Stomach (tissue), 9 donors: ENCODE measurements around the gene CIBAR2. TPM values are rescaled to one million over a fixed set of nuclear protein-coding genes. Genes with fewer than 3 reads are reported as not detected.

Source experiments
- DNase-seq, 2 donors: peaks; one replicate each; pipeline versions ENCODE4 v3.0.0 to v3.0.0-alpha.2; 2013 to 2019
- H3K27ac ChIP-seq, 5 donors: fragments of 200-600 bp in 4 of 5; sonication (generic) in 4 of 5; one replicate each; pipeline ENCODE4 v1.5.1; 2013 to 2019; ENCODE audit warnings: mild to moderate bottlenecking in 1 of 5, moderate library complexity in 1 of 5
- H3K27me3 ChIP-seq, 3 donors: fragments of 200-600 bp; sonication (generic); one replicate each; pipeline ENCODE4 v1.5.1; 2017 to 2019; ENCODE audit warnings: mixed run types in 1 of 3
- H3K36me3 ChIP-seq, 4 donors: fragments of 200-600 bp; sonication (generic); 1 replicate in 3 of 4; 2 replicates in 1 of 4; pipeline ENCODE4 v1.5.1; 2016 to 2019
- H3K4me1 ChIP-seq, 4 donors: fragments of 200-600 bp; sonication (generic); one replicate each; pipeline ENCODE4 v1.5.1; 2016 to 2019
- H3K4me3 ChIP-seq, 4 donors: fragments of 200-600 bp; sonication (generic) in 3 of 4; one replicate each; pipeline ENCODE4 v1.5.1; 2016 to 2019; ENCODE audit warnings: mild to moderate bottlenecking in 1 of 4
- H3K9me3 ChIP-seq, 4 donors: fragments of 200-600 bp; sonication (generic); one replicate each; pipeline ENCODE4 v1.5.1; 2016 to 2019
- EP300 ChIP-seq: sonication (generic); formaldehyde crosslinking; IDR thresholded peaks from one replicate; pipeline ENCODE4 v1.6.1; 2017; ENCODE audit warnings: antibody characterized with exemption
- POLR2A ChIP-seq, 4 donors: fragments of 450-650 bp; IDR thresholded peaks; one replicate each; pipeline ENCODE4 v1.6.1; 2016; ENCODE audit warnings: antibody characterized with exemption in 4 of 4, control low read depth in 2 of 4, mild to moderate bottlenecking in 1 of 4, moderate library complexity in 1 of 4
- POLR2AphosphoS5 ChIP-seq, 3 donors: sonication (generic); formaldehyde crosslinking; IDR thresholded peaks; one replicate each; pipeline ENCODE4 v1.6.1; 2016; ENCODE audit warnings: antibody characterized with exemption in 3 of 3
- WGBS, 5 donors: extraction: QIAGEN DNeasy Blood & Tissue Kit in 3 of 5; methylation state at CpG; one replicate each; pipeline versions ENCODE4 v1.1.5 to v1.1.7; 2013 to 2018; 5-methylcytosine and 5-hydroxymethylcytosine counted together
- intact Hi-C: fragments of 100-400 bp; cut with DNase I; formaldehyde crosslinking; loops from one replicate; pipeline ENCODE4 v1.15.1; 2023; ENCODE audit warnings: low total_unique reads
- polyA plus RNA-seq, 3 donors: library from polyadenylated mRNA; stranded (reverse); fragments of 200-250 nt; gene quantifications; one replicate each; pipeline ENCODE4 v1.2.3, GENCODE V29; 2013
- total RNA-seq, 5 donors: library from RNA; depleted of rRNA; stranded (reverse); fragments of >200 nt; gene quantifications; one replicate each; pipeline versions ENCODE4 v1.1.0 to v1.2.3, GENCODE V29; 2014 to 2016
- TF ChIP-seq, protein P1 (sequence below), 7 experiments: fragments of 450-650 bp in 4 of 7; fragments of 200-600 bp in 3 of 7; sonication (generic) in 3 of 7; IDR thresholded peaks; one replicate each; pipeline ENCODE4 v1.5.1; 2016 to 2019; ENCODE audit warnings: antibody characterized with exemption in 7 of 7, control low read depth in 2 of 7, mild to moderate bottlenecking in 1 of 7
- donor health status: healthy with polysubstance abuse.
- donor health status: Bipolar disorder and iron deficiency.
- donor health status: healthy.

Gene CIBAR2
- total and polyA plus RNA-seq, 8 donors = 1.5 to 54.0 TPM; not detected in 6

GRCh38 chr16:85153656-85154091 lies 41.4 kb upstream of the CIBAR2 start:
- TF ChIP-seq EP300 (no peak), POLR2AphosphoS5 (IDR thresholded peaks at IDR 0.05) (no peak)
- TF ChIP-seq, protein P1, sequence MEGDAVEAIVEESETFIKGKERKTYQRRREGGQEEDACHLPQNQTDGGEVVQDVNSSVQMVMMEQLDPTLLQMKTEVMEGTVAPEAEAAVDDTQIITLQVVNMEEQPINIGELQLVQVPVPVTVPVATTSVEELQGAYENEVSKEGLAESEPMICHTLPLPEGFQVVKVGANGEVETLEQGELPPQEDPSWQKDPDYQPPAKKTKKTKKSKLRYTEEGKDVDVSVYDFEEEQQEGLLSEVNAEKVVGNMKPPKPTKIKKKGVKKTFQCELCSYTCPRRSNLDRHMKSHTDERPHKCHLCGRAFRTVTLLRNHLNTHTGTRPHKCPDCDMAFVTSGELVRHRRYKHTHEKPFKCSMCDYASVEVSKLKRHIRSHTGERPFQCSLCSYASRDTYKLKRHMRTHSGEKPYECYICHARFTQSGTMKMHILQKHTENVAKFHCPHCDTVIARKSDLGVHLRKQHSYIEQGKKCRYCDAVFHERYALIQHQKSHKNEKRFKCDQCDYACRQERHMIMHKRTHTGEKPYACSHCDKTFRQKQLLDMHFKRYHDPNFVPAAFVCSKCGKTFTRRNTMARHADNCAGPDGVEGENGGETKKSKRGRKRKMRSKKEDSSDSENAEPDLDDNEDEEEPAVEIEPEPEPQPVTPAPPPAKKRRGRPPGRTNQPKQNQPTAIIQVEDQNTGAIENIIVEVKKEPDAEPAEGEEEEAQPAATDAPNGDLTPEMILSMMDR (IDR thresholded peaks at IDR 0.05) = no peak
- Histone ChIP-seq H3K36me3 (no peaks in the 10 kb centered on the region), H3K4me3 (no peak overlapping the region), H3K4me1 (peaks cover 13 to 48% (median 33%) of the 10 kb centered on the region in 4 donors), H3K27me3 (no peaks in the 10 kb centered on the region), H3K9me3 (no peaks in the 10 kb centered on the region), H3K27ac (no peak overlapping the region)
- DNase-seq = peak in 1 of 2 donors; percentile 40
- 56 to 69% (median 58%) methylated on average over 12 of the region's 12 CpGs for WGBS, 5 donors
- intact Hi-C loops = no loop called here

DNA sequence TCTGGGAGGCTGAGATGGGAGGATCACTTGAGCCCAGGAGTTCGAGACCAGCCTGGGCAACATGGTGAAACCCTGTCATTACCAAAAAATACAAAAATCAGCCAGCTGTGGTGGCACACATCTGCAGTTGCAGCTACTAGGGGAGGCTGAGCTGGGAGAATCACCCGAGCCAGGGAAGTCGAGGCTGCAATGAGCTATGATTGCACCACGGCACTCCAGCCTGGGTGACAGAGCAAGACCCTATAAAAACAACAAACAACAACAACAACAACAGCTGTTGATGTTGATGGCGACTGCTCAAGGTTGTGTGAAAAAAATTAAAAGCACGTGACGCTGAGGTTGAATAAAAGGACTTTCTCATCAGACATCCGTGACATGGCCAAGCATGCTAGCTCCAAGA lies 40.8 kb upstream of the CIBAR2 start:
- Histone ChIP-seq H3K27me3 (no peaks in the 10 kb centered on the region), H3K4me1 (peaks cover 13 to 43% (median 28%) of the 10 kb centered on the region in 4 donors), H3K4me3 (no peak overlapping the region), H3K36me3 (no peaks in the 10 kb centered on the region), H3K9me3 (no peaks in the 10 kb centered on the region), H3K27ac (no peak overlapping the region)
- 79 to 88% (median 87%) methylated on average over 8 of the region's 8 CpGs for WGBS, 5 donors
- TF ChIP-seq POLR2AphosphoS5 (IDR thresholded peaks at IDR 0.05) = no peak
- TF ChIP-seq EP300 = no peak
- TF ChIP-seq, protein P1 (IDR thresholded peaks at IDR 0.05) = no peak
- no peak for TF ChIP-seq POLR2A (IDR thresholded peaks at IDR 0.05)
- intact Hi-C loops = no loop called here
- DNase-seq = no peak

- TF ChIP-seq POLR2A (IDR thresholded peaks at IDR 0.05) (no peak), POLR2AphosphoS5 (IDR thresholded peaks at IDR 0.05) (no peak), EP300 (no peak)
- TF ChIP-seq, protein P1 (IDR thresholded peaks at IDR 0.05) = no peak
- Histone ChIP-seq H3K4me3 (no peak overlapping the region), H3K36me3 (no peaks in the 10 kb centered on the region), H3K4me1 (peaks cover 13 to 41% (median 25%) of the 10 kb centered on the region in 4 donors), H3K9me3 (no peaks in the 10 kb centered on the region), H3K27me3 (no peaks in the 10 kb centered on the region), H3K27ac (peak overlapping the region in 3 of 5 donors; percentile 30 to 79 (median 63))
- intact Hi-C loops = no loop called here
- no peak for DNase-seq
- 84 to 93% (median 85%) methylated on average over 5 to 14 of the region's 14 CpGs for WGBS, 5 donors
Observed at GRCh38 chr16:85152414-85153030, 40.2 kb upstream of the CIBAR2 start.

GRCh38 chr16:85151603-85152413 lies 39.5 kb upstream of the CIBAR2 start:
- H3K4me1 ChIP-seq = peaks cover 13 to 42% (median 28%) of the 10 kb centered on the region in 4 donors
- TF ChIP-seq EP300 (no peak), POLR2AphosphoS5 (IDR thresholded peaks at IDR 0.05) (peak in 2 of 3 donors; percentile 17 to 49), POLR2A (IDR thresholded peaks at IDR 0.05) (no peak)
- intact Hi-C loops = no loop called here
- peak; percentile 72 to 89 for DNase-seq
- H3K4me3 ChIP-seq = no peak overlapping the region
- H3K27ac ChIP-seq = peak overlapping the region in 4 of 5 donors; percentile 15 to 79 (median 46)
- no peaks in the 10 kb centered on the region for H3K9me3 ChIP-seq
- H3K36me3 ChIP-seq = no peaks in the 10 kb centered on the region
- H3K27me3 ChIP-seq = no peaks in the 10 kb centered on the region
- 40 to 53% (median 52%) methylated on average over 5 to 24 of the region's 24 CpGs for WGBS, 5 donors
